Cortex of kidney (tissue), 1 donor: ENCODE results near the gene POGK.
"Not testable (repeated sequence)": the region's sequence is repeated elsewhere in the genome, so short reads cannot be mapped to it uniquely, and the experiment has no call there.

ENCODE experiments used
- DNase-seq: peaks from one replicate; lab custom pipeline; 2025; lab: John Stamatoyannopoulos, UW

The POGK gene

DNA sequence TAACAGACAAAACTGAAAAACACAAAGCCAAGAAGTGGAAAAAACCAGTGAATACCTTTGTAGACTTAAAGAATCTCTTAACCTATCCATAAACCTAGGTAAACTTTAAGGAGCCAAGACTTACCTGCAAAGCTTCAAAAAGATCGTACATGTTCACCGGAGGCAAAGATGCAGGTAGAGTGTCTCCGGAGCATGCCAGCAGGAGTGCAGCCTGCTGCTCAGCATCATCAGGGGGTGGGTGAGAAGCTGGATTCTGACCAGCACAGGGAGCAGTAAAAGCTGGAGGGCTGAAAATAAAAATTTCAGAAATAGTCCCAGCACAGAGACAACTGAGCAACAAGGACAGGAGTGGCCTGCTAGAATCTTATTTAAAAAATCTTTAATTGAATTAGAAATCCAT lies 18.7 kb downstream of the POGK start:
- DNase-seq, result no peak

DNA sequence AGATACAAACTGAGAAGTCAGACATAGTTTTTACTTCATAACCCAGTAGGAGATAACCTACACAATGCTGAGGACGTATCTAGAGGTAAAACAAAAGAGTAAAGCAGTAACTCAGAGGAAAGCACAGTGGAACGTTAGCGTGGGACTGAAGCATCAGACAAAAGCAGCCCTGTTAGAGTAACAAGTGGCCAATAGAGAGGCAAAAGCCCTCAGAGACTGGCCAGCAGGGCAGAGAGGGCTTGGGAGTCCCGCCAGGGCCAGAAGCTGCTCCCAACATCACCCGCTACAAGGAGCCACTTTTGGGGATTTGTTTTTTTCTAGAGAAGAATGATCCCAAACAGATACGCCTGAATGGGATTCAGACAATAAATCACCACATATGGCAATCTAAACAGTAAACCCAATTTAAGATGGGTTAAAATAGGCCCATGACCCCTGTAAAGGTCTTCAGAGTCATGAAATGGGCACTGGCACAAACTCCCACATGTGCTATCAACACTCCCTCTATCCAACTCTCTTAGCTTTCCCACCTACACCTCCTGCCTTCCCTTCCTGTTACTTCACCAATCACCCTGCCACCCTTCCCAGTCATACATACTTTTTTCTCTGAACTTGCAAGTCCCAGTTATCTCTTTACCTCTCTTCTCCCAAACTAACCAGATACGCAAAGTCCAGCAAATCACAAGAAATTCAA lies 19.6 kb downstream of the POGK start:
- no peak for DNase-seq

DNA sequence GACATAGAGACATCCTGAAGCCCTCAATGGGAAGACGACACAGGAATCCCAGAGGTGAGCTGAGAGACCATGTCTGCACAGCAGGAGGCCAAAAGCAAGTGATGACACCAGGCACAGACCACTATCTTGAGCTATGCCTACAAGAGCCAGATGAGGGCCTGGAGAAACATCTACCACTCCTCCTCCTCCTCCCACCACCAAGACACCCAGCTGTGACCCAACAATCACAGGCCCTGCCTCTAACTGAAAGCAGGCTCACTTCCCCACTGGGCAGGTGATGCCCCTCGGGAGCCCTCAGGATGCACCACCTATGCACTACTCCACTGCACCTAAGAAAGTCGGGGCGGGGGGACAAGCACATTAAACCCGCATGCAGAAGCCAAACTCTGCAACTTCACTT lies 20.3 kb downstream of the POGK start:
- no peak for DNase-seq

DNA sequence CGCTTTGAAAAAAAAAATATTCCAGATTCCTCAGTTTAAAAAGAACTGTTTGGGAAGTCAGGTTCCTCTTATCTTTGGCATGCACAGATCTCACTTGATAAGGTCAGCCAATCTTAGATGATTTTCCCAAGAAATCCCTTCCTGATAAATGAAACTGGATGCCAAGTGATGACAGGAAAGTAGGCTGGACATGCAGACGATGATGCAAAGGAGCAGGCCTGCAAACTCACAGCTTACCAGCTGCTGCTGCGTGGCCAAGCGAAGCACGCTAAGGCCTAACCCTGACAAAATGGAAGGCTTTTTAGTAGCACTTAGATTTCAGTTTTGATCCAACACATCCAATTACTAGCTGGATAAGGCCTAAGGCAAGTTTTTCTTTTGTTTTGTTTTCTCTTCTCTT lies 26.7 kb downstream of the POGK start:
- no peak for DNase-seq

DNA sequence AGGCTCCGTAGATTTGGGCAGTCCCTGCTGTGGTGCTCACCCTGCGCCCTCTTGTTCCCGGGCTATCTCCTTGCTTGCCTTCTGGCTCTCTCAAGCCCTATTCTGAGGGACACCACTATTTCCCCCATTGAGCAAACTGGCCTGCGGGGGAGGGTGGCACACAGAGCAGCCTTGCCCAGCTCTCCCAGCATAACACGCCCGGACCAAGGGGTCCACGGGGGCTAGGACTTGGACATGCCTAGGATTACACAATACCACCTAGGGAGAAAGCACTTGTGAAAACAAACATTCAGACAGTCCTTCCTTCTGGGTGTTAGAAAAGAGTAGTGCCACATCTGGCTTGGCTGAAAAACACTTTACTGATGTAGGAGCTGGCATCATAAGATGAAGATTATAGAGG lies 29.4 kb downstream of the POGK start:
- no peak for DNase-seq

DNA sequence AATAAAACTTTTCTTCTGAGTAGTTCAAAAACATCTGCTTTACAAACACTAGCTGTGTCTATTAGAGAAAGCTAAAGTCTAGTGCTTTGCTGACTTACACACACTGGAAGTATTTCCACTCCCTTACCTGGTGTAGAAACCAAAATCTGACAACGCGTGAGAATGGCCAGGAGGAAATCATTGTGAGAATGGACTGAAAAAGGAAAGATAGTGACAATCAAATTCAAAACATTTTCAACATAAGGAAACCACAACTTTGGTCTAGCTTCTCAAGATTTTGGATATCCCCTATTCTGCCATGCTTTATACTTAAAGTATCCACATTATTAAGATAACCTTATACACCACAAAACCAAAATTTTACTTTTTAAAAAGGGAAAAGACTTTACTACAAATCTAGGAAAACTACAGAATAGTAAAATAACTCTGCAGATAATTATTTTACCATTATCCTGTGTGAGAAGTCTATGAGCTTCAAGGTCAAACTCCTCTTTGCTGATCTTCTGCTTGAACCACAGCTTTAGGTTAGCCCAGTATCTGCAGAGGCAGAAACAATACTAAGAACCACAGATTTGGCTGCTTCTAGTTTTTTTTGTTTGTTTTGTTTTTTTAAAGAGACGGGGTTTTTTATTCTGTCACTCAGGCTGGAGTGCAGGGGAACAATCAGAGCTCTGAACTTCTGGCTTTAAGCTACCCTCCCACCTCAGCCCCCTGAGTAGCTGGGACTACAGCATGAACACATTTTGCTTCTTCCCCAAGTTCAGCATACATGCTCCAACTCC lies 30.2 kb downstream of the POGK start:
- no peak for DNase-seq

DNA sequence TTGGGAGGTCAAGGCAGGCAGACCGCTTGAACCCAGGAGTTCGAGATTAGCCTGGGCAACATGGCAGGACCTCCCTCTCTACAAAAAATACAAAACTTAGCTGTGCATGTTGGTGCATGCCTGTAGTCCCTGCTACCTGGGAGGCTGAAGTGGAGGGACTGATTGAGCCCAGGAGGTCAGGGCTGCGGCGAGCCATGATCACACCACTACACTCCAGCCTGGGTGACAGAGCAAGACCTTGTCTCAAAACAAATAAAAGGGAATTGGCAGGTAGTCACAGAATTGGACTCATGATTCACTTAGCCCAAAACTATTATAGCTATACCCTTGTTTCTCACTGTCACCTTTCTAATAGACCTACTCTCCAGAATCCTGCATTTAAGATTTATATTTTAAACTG lies 31.3 kb downstream of the POGK start:
- DNase-seq, result no peak

DNA sequence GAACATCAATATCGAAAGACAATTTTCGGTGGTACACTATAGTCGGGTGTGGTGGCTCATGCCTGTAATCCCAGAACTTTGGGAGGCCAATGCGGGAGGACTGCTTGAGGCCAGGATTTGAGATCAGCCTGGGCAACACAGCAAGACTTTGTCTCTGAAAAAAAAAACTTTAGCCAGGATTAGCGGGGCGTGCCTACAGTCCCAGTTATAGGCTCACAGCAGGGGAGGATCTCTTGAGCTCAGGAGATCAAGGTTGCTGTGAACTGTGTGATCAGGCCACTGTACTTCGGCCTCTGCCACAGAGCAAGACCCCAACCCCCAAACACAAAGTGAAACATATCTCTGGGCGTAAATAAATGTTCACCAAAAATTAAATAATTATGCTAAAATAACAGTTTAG lies 35.2 kb downstream of the POGK start:
- DNase-seq, result no peak

DNA sequence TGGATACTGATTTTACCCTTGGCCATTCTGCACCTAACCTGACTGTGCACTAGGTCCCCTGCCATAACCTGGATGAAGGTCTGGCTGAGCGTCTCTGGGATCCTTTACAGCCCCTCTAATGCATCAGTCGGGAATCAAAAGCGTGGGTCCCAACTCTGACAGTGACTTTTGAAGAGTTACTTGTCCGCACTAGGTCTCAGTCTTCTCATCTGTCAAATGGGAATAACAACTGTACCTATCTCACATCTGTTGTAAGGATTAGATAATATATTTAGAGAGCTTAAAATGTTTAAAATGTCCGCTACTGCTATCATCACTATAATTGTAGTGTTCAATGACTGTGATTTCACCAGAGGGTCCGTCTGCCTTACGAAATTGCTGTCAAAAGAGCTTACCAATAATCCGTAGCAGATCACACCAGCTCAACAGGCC lies 36.0 kb downstream of the POGK start:
- DNase-seq, result no peak

DNA sequence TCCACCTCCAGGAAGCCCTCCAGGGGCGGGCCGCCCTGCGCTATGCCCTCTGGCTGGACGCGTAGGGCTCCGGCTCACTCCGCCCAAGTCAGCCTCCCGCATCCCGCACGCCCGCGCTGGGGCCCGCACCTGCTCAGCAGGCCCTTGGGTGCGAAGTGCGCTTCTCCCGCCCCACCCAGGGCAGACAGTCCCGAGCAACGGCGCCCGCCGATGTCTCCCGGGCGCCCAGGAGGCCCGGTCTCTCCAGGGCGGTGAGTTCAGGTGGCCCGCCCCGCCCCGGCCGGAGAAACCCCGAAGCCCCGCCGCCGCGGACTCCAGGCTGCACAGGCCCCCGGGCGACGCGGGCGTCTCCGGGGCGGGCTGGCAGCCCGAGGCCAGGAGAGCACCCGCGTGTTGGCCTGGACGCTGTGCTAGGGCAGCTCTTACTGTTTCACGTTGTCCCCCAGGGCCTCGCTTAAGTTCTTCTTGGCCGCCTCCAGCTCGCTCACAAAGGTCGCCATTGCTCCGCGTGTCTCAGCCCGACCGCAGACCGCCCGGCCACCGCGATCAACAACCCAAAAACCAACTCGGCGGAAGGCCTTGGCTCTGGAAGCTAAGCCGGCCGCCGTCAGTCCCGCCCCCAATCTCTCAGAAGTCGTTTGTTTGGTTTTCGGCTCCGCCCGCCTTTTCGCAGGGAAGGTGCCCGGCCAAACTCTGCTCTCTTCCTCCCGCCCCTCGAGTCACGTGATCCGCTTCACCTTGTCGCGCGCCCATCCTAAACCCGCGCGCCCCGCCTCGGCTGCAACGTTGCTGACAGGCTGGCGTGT lies 36.7 kb downstream of the POGK start, which contains the start of gene TADA1:
Gene TADA1, minus strand, starts transcription at position 531 of the 806 bp plus-strand sequence. Its CDS starts 31 bp downstream, at position 500.
- DNase-seq, result peak; percentile 65

DNA sequence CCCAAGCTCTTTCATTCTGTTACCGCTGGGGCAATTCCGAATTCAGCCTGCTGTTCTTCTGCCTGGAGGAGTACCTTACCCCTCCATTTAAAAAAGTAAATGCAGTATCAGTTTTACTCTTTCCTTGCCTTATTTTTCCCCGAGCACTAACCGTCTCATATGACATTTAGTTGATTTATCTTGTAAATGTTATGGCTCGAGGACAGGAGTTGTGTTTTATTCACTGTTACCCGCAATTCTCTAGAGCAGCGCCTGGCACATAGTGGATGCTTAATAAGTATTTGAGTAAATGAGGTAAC lies 37.2 kb downstream of the POGK start:
- DNase-seq, result no peak

DNA sequence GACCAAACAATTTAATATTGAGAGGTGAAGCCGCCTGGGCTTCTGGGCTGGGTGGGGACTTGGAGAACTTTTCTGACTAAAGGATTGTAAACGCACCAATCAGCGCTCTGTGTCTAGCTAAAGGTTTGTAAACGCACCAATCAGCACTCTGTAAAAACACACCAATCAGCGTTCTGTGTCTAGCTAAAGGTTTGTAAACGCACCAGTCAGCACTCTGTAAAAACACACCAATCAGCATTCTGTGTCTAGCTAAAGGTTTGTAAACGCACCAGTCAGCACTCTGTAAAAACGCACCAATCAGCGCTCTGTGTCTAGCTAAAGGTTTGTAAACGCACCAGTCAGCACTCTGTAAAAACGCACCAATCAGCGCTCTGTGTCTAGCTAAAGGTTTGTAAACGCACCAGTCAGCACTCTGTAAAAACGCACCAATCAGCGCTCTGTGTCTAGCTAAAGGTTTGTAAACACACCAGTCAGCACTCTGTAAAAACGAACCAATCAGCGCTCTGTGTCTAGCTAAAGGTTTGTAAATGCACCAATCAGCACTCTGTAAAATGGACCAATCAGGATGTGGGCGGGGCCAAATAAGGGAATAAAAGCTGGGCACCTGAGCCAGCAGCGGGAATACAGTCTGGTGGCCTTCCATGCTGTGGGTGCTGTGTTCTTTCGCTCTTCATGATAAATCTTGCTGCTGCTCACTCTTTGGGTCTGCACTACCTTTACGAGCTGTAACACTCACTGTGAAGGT lies 39.1 kb downstream of the POGK start:
- DNase-seq, result not testable (repeated sequence)

DNA sequence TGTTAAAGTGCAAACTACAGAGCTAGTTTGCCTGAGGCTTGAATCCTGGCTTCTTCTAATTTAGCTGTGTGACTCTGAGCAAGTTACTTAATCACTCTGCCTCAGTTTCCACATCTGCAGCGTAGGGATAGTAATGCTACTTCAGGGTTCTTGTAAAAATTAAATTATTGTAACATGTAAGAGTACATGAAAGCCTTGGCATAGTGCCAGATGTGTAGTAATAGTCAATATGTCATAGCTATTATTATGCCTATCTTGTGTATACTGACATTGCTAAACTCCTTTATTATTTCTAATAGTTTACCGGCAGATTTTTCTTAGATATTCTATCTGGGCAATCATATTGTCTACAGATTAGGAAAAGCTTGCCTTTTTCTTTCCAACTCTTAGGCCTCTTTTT lies 43.6 kb downstream of the POGK start:
- no peak for DNase-seq

DNA sequence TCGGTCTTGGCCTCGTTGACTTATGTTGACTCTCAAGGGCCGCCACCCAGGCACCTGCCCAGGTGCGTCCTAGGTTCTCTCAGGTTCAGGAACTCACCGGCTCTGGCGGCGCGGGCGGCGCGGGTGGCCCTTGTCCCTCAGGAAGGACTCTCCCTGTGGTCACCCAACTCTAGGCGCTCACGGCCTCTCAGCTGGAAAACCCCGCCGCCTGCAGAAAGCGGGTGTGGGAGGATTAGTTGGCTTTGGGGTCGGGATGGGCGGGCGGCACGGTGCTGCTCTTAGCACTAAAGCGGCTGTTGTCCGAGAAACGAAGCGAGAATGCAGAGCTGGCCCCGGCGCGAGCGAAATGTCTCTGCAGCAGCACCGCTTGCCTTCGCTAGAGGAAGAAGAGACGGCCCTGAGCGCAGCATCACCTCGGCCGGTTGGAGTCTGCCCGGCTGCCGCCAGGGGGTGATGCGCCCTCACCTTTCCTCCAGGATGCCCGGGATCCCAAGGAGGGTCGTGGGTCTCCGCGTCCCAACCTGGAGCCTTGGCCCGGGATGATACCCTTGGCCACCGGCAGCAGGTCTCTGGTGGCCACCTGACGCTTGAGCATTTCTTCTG lies 44.9 kb downstream of the POGK start:
- DNase-seq, result no peak

DNA sequence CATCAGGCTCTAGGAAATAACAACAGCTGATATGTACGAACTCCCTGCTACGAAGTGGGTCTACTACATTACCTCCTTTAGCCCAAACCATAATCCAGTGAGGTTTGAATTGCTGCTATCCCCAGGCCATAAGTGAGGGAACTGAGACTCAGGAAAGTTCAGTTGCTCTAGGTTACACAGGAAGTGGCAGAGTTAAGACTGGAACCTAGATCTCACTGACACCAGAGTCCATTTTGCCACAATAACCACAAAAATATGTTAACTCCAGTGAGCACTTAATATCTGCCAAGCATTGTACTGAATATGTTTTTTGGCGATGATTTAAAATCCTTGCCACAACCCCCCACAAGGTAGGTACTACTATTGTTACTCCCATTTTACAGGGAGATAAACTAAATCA lies 45.7 kb downstream of the POGK start:
- DNase-seq, result no peak

DNA sequence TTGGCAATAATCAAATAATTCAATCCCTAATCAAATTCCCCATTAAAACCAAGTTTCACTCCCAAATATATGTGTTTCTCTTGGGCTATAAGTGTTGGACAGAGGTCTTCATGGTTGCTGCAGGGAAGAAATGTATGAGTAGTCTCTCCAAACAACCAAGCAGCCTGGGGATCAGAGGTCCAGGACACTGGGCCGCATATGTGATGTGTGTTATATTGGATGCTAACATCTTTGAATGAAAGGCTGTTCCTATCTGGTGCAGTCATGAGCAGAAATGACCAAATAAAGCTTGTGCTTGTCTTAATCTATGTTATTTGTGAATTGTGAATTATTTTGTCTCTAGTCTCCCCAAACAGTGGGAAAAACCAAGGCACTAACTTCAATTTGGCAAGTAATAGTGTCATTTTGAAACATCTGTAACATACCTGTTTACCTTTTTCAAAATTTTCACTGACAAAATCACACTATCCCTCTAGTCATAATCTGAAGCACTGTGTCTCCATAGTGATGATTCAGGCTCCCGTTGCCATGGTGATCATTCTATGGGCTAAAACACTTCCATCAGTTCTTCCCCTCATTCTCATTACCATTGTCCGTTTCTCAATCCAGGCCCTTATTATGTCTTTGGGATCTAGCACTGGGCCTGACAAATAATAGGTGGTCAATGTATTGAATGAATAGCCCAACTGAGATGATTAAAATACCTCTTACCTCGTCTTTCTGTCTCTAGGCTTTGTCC lies 49.3 kb downstream of the POGK start:
- no peak for DNase-seq

DNA sequence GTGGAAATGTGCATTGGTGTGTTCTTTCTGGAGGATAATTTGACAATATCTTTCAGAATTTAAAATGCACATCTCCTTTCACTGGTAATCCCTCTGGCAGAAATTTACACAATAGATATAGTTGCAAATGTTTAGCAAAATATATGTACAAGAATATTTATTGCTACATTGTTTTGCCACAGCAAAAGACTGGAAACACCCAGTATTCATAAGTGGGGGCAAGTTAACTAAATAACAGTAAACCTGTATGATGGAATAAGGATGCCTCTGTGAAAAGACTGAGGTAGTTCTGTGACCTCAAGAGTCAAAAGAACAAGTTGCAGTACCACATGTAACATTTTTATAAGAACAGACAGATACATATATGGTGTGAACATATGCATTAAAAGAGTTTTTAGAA lies 50.5 kb downstream of the POGK start:
- no peak for DNase-seq

DNA sequence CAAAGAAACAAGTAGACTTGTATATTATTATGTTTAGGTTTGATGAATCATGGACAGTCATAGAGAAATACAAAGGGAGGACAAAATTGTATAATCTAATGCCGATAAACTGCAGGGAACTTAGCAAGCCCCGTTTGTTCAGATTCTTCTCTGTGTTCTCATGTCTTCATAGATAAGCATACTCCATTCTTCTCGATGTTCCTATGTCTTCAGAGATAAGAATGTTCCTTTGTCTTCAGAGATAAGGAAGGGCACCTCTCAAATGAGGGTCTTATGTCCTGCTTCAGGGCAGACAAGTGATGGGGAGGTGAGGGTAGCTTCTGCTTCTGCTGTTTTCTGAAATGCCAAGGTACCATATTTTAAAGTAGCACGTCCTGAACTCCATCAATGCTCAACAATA lies 56.5 kb downstream of the POGK start:
- no peak for DNase-seq

DNA sequence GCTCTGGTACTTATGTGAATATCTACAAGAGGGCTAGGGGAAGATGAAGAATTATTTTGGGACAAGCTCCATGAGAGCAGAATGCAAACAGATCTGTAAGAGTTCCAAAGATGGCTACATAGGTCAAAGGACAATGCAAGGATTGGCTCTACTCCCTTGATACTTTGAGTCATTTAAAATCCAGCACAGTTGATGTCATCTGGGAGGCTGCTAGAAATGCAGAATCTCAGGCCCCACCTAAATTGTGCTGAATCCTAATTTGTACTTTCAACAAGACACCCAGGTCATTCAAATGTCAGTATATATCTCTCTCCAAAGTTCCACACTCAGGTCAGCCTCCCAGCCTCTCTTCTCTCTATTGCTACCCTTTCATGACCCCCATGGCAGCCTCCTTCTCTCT lies 60.5 kb downstream of the POGK start:
- no peak for DNase-seq

DNA sequence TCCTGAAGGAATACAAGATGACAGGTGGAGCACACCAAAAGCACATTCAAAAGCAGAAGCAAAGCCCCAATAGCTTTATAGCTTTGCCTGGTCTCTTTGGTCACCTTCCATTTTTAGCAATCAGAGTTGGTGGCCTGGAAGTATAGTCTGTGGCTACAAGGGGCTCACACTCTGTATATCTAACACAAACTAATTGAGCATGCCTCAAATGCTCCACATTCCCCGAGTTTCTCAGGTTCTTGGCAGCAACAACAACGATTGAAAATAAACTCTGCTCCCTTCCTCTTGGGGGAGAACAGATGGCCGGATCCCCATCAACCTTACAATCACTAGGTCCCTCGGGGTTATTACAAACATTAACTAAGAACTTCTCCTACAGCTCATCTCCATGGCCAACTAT lies 61.7 kb downstream of the POGK start:
- DNase-seq, result no peak

DNA sequence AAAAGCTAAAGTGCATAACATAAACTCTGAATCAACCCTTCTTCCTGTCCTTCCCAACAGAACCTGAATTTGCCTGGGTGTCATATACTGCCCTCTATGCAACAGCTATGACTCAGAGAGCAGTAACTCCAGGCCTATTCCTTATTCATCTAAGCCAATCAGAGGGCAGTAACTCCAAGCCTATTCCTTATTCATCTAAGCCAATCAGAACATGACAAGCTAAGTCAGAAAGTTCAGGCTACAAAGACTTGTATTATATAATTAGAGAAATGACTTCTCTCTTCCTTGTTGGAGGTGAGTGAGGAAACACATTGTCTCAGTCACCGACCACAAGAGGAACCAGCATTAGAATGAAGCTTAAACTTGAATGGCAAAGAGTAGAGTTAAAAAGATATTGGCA lies 63.0 kb downstream of the POGK start:
- DNase-seq, result no peak
